ENCODE measurements around the gene LILRA1. TPM values are rescaled to one million over a fixed set of nuclear protein-coding genes. Genes with fewer than 3 reads are reported as not detected.

LILRA1 gene
- total and polyA plus RNA-seq, 10 of the 15 experiments (the other 5 are each of a cell fraction or from before 2014, with no cell fraction given) = 0.04 TPM; not detected in 9

GRCh38 chr19:54552913-54553310 lies 40.5 kb upstream of the LILRA1 start (continued):
- TF ChIP-seq ZBED1 (IDR thresholded peaks at IDR 0.05; ENCODE audit: borderline replicate concordance) = no peak
- no peak for TF ChIP-seq NBN (IDR thresholded peaks at IDR 0.05)
- no peak for TF ChIP-seq CHD4 (IDR thresholded peaks at IDR 0.05)
- no peak for TF ChIP-seq BACH1 (IDR thresholded peaks at IDR 0.05; ENCODE audit: borderline replicate concordance)
- TF ChIP-seq SKIL (IDR thresholded peaks at IDR 0.05; ENCODE audit: low read depth, poor library complexity, severe bottlenecking) = no peak
- no peak for TF ChIP-seq TBL1XR1 (IDR thresholded peaks at IDR 0.05; ENCODE audit: low read depth, low read length)
- TF ChIP-seq STAT1 (conservative IDR thresholded peaks at IDR 0.05) = no peak

DNA sequence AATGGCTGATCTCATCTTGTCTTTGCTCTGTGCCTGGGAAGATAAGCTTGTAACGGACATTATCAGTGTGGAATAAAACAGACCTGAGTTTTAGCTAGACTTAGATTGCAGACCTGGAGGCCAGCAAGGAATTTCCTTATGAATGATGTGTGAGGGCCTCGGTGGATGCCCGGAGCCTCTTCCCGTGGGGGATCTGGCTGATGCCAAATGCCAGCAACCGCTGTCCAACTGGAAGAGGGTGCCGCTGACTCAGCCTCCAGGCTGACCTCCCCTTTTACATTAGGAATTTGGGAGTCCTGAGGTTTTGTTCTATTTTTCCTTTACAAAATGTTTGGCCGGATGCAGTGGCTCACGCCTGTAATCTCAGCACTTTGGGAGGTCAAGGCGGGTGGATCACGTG lies 39.4 kb upstream of the LILRA1 start:
- no peak overlapping the region for H3K9ac ChIP-seq (ENCODE audit: control insufficient read depth, insufficient read depth, low read length)
- ChIA-PET SMC1A (ENCODE audit: uncharacterized antibody, unreplicated experiment) (interaction anchor here (0.6 kb wide), 1 partner anchor 68 kb away, joined by 3 read pairs; no protein-coding TSS in a partner anchor), POLR2A (no interaction called here), RAD21 (ENCODE audit: unreplicated experiment) (no interaction called here), CTCF (no interaction called here)
- H2AFZ ChIP-seq (ENCODE audit: control insufficient read depth, low read depth, low read length) = no peak overlapping the region
- peaks cover 27% of the 10 kb centered on the region for H3K4me1 ChIP-seq (ENCODE audit: control insufficient read depth, insufficient read depth, low read length)
- WGBS (ENCODE audit: insufficient coverage, insufficient replicate concordance, low lambda C conversion rate, missing lambda C conversion rate) = 56% methylated on average over 10 of the region's 10 CpGs
- H3K9me3 ChIP-seq (replicated peaks; ENCODE audit: control insufficient read depth, insufficient read depth, low read length) = no peaks in the 10 kb centered on the region
- H3K79me2 ChIP-seq (ENCODE audit: control insufficient read depth, insufficient read depth, low read length) = no peaks in the 10 kb centered on the region
- no peak overlapping the region for H3K4me2 ChIP-seq (ENCODE audit: control insufficient read depth, insufficient read depth)
- H3K27ac ChIP-seq (ENCODE audit: control insufficient read depth, insufficient read depth) = no peak overlapping the region
- TF ChIP-seq MYC (IDR thresholded peaks at IDR 0.05; ENCODE audit: insufficient read depth, insufficient read length, insufficient replicate concordance, low read length, severe bottlenecking) = no peak
- TF ChIP-seq NRF1 (conservative IDR thresholded peaks at IDR 0.05; ENCODE audit: low read depth, low read length) = no peak
- no peak for TF ChIP-seq RB1 (IDR thresholded peaks at IDR 0.05; ENCODE audit: borderline replicate concordance)
- no peak for TF ChIP-seq STAT3 (IDR thresholded peaks at IDR 0.05; ENCODE audit: low read depth, low read length)
- no peak for ATAC-seq
- no peaks in the 10 kb centered on the region for H4K20me1 ChIP-seq (ENCODE audit: control insufficient read depth, insufficient read depth)
- in situ Hi-C loops (cut with MboI) = no loop called here
- no peak for FAIRE-seq
- no TSS peak for BruUV-seq (replicated peaks)
- no peaks in the 10 kb centered on the region; a peak in 1 of 4 replicates for H3K27me3 ChIP-seq (replicated peaks in 1 of 2; ENCODE audit: control insufficient read depth in 2 of 2, insufficient read depth in 2 of 2, low read length in 1 of 2)
- no peaks in the 10 kb centered on the region for H3K36me3 ChIP-seq (ENCODE audit: control insufficient read depth in 2 of 2, insufficient read depth in 2 of 2, low read length in 1 of 2)
- no peak overlapping the region for H3K4me3 ChIP-seq
- DNase-seq (ENCODE audit: low read depth, low spot score) = no peak
- intact Hi-C loops (cut with micrococcal nuclease; ENCODE audit: unreplicated experiment) = loop anchor here (5.0 kb wide), 3 partner anchors 37 to 72 kb away; no protein-coding TSS in a partner anchor

All from GM12878 (cell line).